Erythroblast (primary cell): Measurements from ENCODE around the gene CRYM.

Source experiments
- GATA1 ChIP-seq: IDR thresholded peaks from 2 replicates; pipeline ENCODE4 v1.6.1; 2011; ENCODE audit warnings: low read depth, mild to moderate bottlenecking, control low read depth, low read length, moderate library complexity
- POLR2A ChIP-seq: IDR thresholded peaks from 2 replicates; pipeline ENCODE4 v1.6.1; 2011; ENCODE audit warnings: mild to moderate bottlenecking, low read length

- TF ChIP-seq GATA1 (no peak), POLR2A (no peak)
Measured at GRCh38 chr16:21214086-21214485, 64.0 kb downstream of the CRYM start.
